Colonic mucosa (tissue), 4 donors: ENCODE measurements around the gene TMEM92. TPM values are rescaled to one million over a fixed set of nuclear protein-coding genes. Genes with fewer than 3 reads are reported as not detected.

Experiments used
- DNase-seq: peaks from one replicate; pipeline ENCODE4 v3.0.0-alpha.2; 2020
- H3K27ac ChIP-seq: fragments of 200-600 bp; one replicate; pipeline ENCODE4 v1.8.0; 2021
- H3K27me3 ChIP-seq: fragments of 200-600 bp; one replicate; pipeline ENCODE4 v1.8.0; 2021
- H3K36me3 ChIP-seq: fragments of 200-600 bp; one replicate; pipeline ENCODE4 v1.8.0; 2021
- H3K4me1 ChIP-seq: fragments of 200-600 bp; one replicate; pipeline ENCODE4 v1.8.0; 2021; ENCODE audit warnings: mild to moderate bottlenecking
- H3K4me3 ChIP-seq: fragments of 200-600 bp; one replicate; pipeline ENCODE4 v1.8.0; 2021
- H3K9ac ChIP-seq, 2 donors: one replicate each; pipeline ENCODE4 v1.7.0; 2013; ENCODE audit warnings: control low read depth in 2 of 2, low read depth in 2 of 2, low read length in 2 of 2
- H3K9me3 ChIP-seq: fragments of 200-600 bp; one replicate; pipeline ENCODE4 v1.8.0; 2021
- intact Hi-C: fragments of 100-400 bp; cut with DNase I; formaldehyde crosslinking; loops from one replicate; pipeline ENCODE4 v1.14.1; 2022
- total RNA-seq, 2 donors: library from RNA; stranded (reverse); fragmentation: NEBNext Ultra II Directional in 1 of 2; extraction: Animal tissue kit (Norgen Biotek cat#: 25700) in 1 of 2; gene quantifications; one replicate each; pipeline ENCODE4 v1.2.1, GENCODE V29; 2021
- TF ChIP-seq, protein P1 (sequence below): fragments of 200-600 bp; IDR thresholded peaks from one replicate; pipeline ENCODE4 v1.8.0; 2022; ENCODE audit warnings: antibody characterized with exemption, mild to moderate bottlenecking
- donor health status: healthy.
- donor health status: DM: no; HTN: no; CAD: no.
- donor health status: DM: no; HTN: no; CAD: no.

Gene TMEM92
- total RNA-seq, 2 donors from 2014 or later, result 11.1 to 18.5 TPM

DNA sequence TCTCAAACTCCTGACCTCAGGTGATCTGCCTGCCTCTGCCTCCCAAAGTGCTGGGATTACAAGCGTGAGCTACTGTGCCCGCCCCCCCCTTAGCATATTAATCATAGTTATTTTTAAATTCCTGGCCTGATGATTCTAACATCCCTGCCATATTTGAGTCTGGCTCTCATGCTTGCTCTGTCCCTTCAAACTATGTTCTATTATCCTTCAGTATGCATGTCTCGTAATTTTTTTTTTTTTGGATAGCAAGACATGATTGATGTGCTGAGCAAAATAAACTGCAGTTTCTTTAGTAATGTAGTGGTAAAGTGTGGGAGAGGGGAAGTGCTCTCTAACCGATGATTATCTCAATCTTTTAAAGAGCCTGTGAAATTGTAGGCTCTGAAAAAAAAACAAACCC is 34.3 kb upstream of the TMEM92 start:
- TF ChIP-seq, protein P1, sequence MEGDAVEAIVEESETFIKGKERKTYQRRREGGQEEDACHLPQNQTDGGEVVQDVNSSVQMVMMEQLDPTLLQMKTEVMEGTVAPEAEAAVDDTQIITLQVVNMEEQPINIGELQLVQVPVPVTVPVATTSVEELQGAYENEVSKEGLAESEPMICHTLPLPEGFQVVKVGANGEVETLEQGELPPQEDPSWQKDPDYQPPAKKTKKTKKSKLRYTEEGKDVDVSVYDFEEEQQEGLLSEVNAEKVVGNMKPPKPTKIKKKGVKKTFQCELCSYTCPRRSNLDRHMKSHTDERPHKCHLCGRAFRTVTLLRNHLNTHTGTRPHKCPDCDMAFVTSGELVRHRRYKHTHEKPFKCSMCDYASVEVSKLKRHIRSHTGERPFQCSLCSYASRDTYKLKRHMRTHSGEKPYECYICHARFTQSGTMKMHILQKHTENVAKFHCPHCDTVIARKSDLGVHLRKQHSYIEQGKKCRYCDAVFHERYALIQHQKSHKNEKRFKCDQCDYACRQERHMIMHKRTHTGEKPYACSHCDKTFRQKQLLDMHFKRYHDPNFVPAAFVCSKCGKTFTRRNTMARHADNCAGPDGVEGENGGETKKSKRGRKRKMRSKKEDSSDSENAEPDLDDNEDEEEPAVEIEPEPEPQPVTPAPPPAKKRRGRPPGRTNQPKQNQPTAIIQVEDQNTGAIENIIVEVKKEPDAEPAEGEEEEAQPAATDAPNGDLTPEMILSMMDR, result no peak
- Histone ChIP-seq H3K27me3 (no peaks in the 10 kb centered on the region), H3K36me3 (no peaks in the 10 kb centered on the region), H3K27ac (no peak overlapping the region), H3K4me3 (no peak overlapping the region), H3K4me1 (no peaks in the 10 kb centered on the region), H3K9ac (no peak overlapping the region), H3K9me3 (no peaks in the 10 kb centered on the region)
- no peak for DNase-seq
- intact Hi-C loops, result no loop called here

DNA sequence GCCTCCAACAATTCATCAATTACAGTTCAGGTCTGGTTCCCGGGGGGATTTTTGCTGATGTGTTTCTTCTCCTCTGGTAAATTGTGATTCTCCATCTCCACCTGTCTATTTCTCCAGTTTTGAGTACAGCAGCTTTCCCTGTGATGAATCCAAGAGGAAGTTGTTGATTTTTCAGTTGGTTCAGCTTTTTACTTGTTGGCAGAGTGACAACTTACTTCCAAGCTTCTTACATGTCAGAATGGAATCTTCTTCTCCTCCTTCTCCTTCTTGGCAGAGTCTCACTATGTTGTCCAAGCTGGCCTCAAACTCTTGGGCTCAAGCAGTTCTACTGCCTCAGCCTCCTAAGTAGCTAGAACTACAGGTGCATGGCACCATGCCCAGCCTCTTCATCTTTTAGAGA is 33.4 kb upstream of the TMEM92 start:
- TF ChIP-seq, protein P1, result no peak
- Histone ChIP-seq H3K4me1 (no peaks in the 10 kb centered on the region), H3K9ac (no peak overlapping the region), H3K4me3 (no peak overlapping the region), H3K27ac (no peak overlapping the region), H3K9me3 (no peaks in the 10 kb centered on the region), H3K36me3 (no peaks in the 10 kb centered on the region), H3K27me3 (no peaks in the 10 kb centered on the region)
- no peak for DNase-seq
- intact Hi-C loops, result no loop called here

DNA sequence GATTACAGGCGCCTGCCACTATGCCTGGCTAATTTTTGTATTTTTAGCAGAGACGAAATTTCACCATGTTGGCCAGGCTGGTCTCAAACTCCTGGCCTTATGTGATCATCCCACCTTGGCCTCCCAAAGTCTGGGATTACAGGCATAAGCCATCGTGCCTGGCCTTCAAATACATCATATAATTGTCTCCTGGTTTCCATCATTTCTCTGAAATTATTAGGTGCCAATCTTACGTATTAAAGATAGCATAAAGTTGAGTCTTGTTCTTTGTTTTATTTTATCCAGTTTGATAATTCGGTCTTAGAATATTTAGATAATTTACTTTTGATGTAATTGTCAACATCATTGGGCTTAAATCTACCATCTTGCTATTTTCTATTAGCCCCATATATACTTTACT is 32.8 kb upstream of the TMEM92 start:
- H3K9me3 ChIP-seq, result no peaks in the 10 kb centered on the region
- no peak overlapping the region for H3K27ac ChIP-seq
- intact Hi-C loops, result no loop called here
- no peaks in the 10 kb centered on the region for H3K4me1 ChIP-seq
- DNase-seq, result no peak
- H3K4me3 ChIP-seq, result no peak overlapping the region
- no peak overlapping the region for H3K9ac ChIP-seq
- H3K36me3 ChIP-seq, result no peaks in the 10 kb centered on the region
- H3K27me3 ChIP-seq, result no peaks in the 10 kb centered on the region
- TF ChIP-seq, protein P1, result no peak

DNA sequence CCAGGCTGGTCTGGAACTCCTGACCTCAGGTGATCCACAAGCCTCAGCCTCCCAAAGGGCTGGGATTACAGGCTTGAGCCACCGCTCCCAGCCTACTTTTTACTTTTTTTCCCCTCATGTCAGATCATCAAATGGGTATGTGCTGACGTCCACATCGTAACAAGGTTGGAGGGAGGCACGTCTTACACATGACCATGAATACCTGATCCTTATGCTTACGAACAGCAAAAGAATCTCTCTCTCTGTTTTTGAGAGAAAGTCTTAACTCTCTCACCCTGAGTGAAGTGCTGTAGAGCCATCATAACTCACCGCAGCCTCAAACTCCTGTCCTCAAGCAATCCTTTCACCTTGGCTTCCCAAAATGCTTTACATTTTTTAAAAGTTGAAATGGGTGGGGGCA is 29.5 kb upstream of the TMEM92 start:
- DNase-seq, result no peak
- H3K27me3 ChIP-seq, result no peaks in the 10 kb centered on the region
- no peak overlapping the region for H3K9ac ChIP-seq
- intact Hi-C loops, result no loop called here
- H3K4me1 ChIP-seq, result no peaks in the 10 kb centered on the region
- TF ChIP-seq, protein P1, result no peak
- H3K27ac ChIP-seq, result no peak overlapping the region
- H3K36me3 ChIP-seq, result no peaks in the 10 kb centered on the region
- H3K9me3 ChIP-seq, result no peaks in the 10 kb centered on the region
- no peak overlapping the region for H3K4me3 ChIP-seq

DNA sequence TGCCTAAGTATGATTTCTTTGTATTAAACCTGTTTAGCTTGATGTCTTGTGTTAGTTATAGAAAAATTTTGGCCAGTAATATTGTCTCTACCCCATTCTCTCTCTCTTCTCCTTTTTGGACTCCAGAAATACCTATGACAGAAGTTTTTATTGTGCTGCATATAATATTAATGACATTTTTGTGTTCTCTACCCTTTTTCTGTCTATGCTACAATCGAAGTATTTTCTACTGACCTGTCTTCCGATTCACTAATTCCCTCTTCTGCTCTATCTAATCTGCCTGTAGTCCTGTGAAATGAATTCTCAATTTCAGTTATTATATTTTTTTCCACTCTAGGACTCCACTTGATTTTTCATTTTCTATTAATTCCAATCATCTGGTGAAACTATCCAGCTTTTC is 26.0 kb upstream of the TMEM92 start:
- Histone ChIP-seq H3K36me3 (no peaks in the 10 kb centered on the region), H3K9ac (no peak overlapping the region), H3K27ac (no peak overlapping the region), H3K4me3 (no peak overlapping the region), H3K27me3 (no peaks in the 10 kb centered on the region), H3K9me3 (no peaks in the 10 kb centered on the region), H3K4me1 (no peaks in the 10 kb centered on the region)
- intact Hi-C loops, result no loop called here
- no peak for DNase-seq
- TF ChIP-seq, protein P1, result no peak

DNA sequence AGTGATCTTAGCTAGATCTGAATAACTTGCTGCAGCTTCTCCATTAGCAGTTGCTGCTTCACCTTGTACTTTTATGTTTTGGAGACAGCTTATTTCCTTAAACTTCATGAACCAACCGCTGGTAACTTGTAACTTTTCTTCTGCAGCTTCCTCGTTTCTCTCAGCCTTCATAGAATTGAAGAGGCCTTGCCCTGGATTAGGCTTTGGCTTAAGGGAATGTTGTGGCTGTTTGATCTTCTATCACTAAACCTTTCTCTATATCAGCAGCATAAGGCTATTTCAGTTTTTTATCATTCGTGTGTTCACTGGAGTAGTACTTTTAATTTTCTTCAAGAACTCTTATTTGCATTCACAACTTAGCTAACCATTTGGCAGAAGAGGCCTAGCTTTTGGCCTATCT is 21.5 kb upstream of the TMEM92 start:
- H3K9me3 ChIP-seq, result no peaks in the 10 kb centered on the region
- H3K4me3 ChIP-seq, result no peak overlapping the region
- no peak overlapping the region for H3K27ac ChIP-seq
- H3K36me3 ChIP-seq, result no peaks in the 10 kb centered on the region
- intact Hi-C loops, result no loop called here
- TF ChIP-seq, protein P1, result no peak
- DNase-seq, result no peak
- no peak overlapping the region for H3K9ac ChIP-seq
- H3K4me1 ChIP-seq, result no peaks in the 10 kb centered on the region
- H3K27me3 ChIP-seq, result no peaks in the 10 kb centered on the region
